HEK293 (cell line): ENCODE data around the gene CLIC3.
A peak's percentile ranks its signal among the peaks of the same experiment; 100 is the strongest.

Experiments used
- CTCF ChIA-PET: fragments of 350-600 bp; formaldehyde crosslinking; extraction: SDS; loops from one replicate; lab custom pipeline; 2021; ENCODE audit warnings: antibody characterized with exemption; lab: Yijun Ruan, JAX
- POLR2A ChIA-PET: fragments of 300-600 bp; formaldehyde crosslinking; extraction: SDS; loops from one replicate; lab custom pipeline; 2020; ENCODE audit warnings: antibody characterized with exemption, inconsistent platforms; lab: Yijun Ruan, JAX
- H3K27ac ChIP-seq: fragments of 200-500 bp; sonication (Bioruptor generic); 2 replicates; pipeline ENCODE4 v1.5.1; 2014; ENCODE audit warnings: low read depth, low read length, control low read depth, inconsistent platforms; ENCODE audit errors: extremely low read depth
- H3K36me3 ChIP-seq, 2 experiments: fragments of 200-500 bp in 1 of 2; sonication (Bioruptor generic) in 1 of 2; 1 replicate in 1 of 2; 2 replicates in 1 of 2; pipeline ENCODE4 v1.5.1; 2014 to 2017; ENCODE audit warnings: inconsistent platforms in 2 of 2, low read length in 2 of 2; ENCODE audit not compliant: control insufficient read depth in 2 of 2, insufficient read depth in 1 of 2
- H3K4me1 ChIP-seq: fragments of 200-500 bp; sonication (Bioruptor generic); 2 replicates; pipeline ENCODE4 v1.5.1; 2014; ENCODE audit warnings: mild to moderate bottlenecking, low read length, inconsistent platforms; ENCODE audit not compliant: control insufficient read depth, insufficient read depth
- H3K4me3 ChIP-seq: 2 replicates; pipeline ENCODE4 v1.5.1; 2011; ENCODE audit warnings: low read depth, mild to moderate bottlenecking, control low read depth, low read length, moderate library complexity
- H3K9me3 ChIP-seq: fragments of 200-500 bp; sonication (Bioruptor generic); 2 replicates; pipeline ENCODE4 v1.5.1; 2014; ENCODE audit warnings: low read depth, low read length, inconsistent platforms; ENCODE audit not compliant: control insufficient read depth, insufficient read depth
- GLIS1 ChIP-seq: fragments of 450-650 bp; formaldehyde crosslinking; IDR thresholded peaks from 2 replicates; pipeline ENCODE4 v1.5.1; 2016; ENCODE audit warnings: missing biosample characterization, missing genetic modification characterization
- HIC1 ChIP-seq: fragments of 450-650 bp; formaldehyde crosslinking; IDR thresholded peaks from 2 replicates; pipeline ENCODE4 v1.5.1; 2016; ENCODE audit warnings: missing biosample characterization, missing genetic modification characterization
- KLF1 ChIP-seq: fragments of 450-650 bp; formaldehyde crosslinking; IDR thresholded peaks from 2 replicates; pipeline ENCODE4 v1.5.1; 2016; ENCODE audit warnings: missing biosample characterization, missing genetic modification characterization
- KLF9 ChIP-seq: fragments of 450-650 bp; formaldehyde crosslinking; IDR thresholded peaks from 2 replicates; pipeline ENCODE4 v1.5.1; 2016; ENCODE audit warnings: missing biosample characterization, missing genetic modification characterization, low read depth
- PRDM10 ChIP-seq: fragments of 450-650 bp; formaldehyde crosslinking; IDR thresholded peaks from 2 replicates; pipeline ENCODE4 v1.5.1; 2016; ENCODE audit warnings: missing biosample characterization, missing genetic modification characterization
- SP2 ChIP-seq: fragments of 450-650 bp; formaldehyde crosslinking; IDR thresholded peaks from 2 replicates; pipeline ENCODE4 v1.5.1; 2016; ENCODE audit warnings: missing biosample characterization, missing genetic modification characterization
- ZBTB44 ChIP-seq: fragments of 450-650 bp; IDR thresholded peaks from 2 replicates; pipeline ENCODE4 v1.5.1; 2018; ENCODE audit warnings: missing biosample characterization, mild to moderate bottlenecking, missing genetic modification characterization
- ZBTB8A ChIP-seq: fragments of 450-650 bp; formaldehyde crosslinking; IDR thresholded peaks from 2 replicates; pipeline ENCODE4 v1.5.1; 2016; ENCODE audit warnings: missing biosample characterization, missing genetic modification characterization
- ZFHX2 ChIP-seq: fragments of 450-650 bp; formaldehyde crosslinking; conservative IDR thresholded peaks from 2 replicates; pipeline ENCODE4 v1.5.1; 2016; ENCODE audit warnings: missing biosample characterization, missing genetic modification characterization
- ZFP3 ChIP-seq: fragments of 450-650 bp; formaldehyde crosslinking; IDR thresholded peaks from 2 replicates; pipeline ENCODE4 v1.5.1; 2016; ENCODE audit warnings: low read depth, missing biosample characterization, missing genetic modification characterization
- ZNF16 ChIP-seq: fragments of 450-650 bp; formaldehyde crosslinking; IDR thresholded peaks from 2 replicates; pipeline ENCODE4 v1.5.1; 2016; ENCODE audit warnings: low read depth, missing biosample characterization, missing genetic modification characterization
- ZNF175 ChIP-seq: fragments of 450-650 bp; formaldehyde crosslinking; IDR thresholded peaks from 2 replicates; pipeline ENCODE4 v1.5.1; 2016; ENCODE audit warnings: missing biosample characterization, missing genetic modification characterization
- ZNF2 ChIP-seq: fragments of 450-650 bp; formaldehyde crosslinking; IDR thresholded peaks from 2 replicates; pipeline ENCODE4 v1.5.1; 2016; ENCODE audit warnings: missing biosample characterization, missing genetic modification characterization
- ZNF24 ChIP-seq: fragments of 450-650 bp; formaldehyde crosslinking; IDR thresholded peaks from 2 replicates; pipeline ENCODE4 v1.5.1; 2016; ENCODE audit warnings: missing biosample characterization, missing genetic modification characterization
- ZNF335 ChIP-seq: fragments of 450-650 bp; formaldehyde crosslinking; conservative IDR thresholded peaks from 2 replicates; pipeline ENCODE4 v1.5.1; 2016; ENCODE audit warnings: missing biosample characterization, missing genetic modification characterization
- ZNF398 ChIP-seq: fragments of 450-650 bp; formaldehyde crosslinking; IDR thresholded peaks from 2 replicates; pipeline ENCODE4 v1.5.1; 2017; ENCODE audit warnings: missing biosample characterization, missing genetic modification characterization
- ZNF488 ChIP-seq: fragments of 450-650 bp; formaldehyde crosslinking; IDR thresholded peaks from 2 replicates; pipeline ENCODE4 v1.5.1; 2016; ENCODE audit warnings: missing biosample characterization, missing genetic modification characterization
- ZNF510 ChIP-seq: fragments of 450-650 bp; formaldehyde crosslinking; IDR thresholded peaks from 2 replicates; pipeline ENCODE4 v1.5.1; 2018; ENCODE audit warnings: mild to moderate bottlenecking, missing genetic modification characterization, missing biosample characterization; ENCODE audit not compliant: insufficient replicate concordance
- ZNF548 ChIP-seq: fragments of 450-650 bp; formaldehyde crosslinking; IDR thresholded peaks from 2 replicates; pipeline ENCODE4 v1.5.1; 2016; ENCODE audit warnings: missing biosample characterization, missing genetic modification characterization
- ZNF768 ChIP-seq: fragments of 450-650 bp; formaldehyde crosslinking; IDR thresholded peaks from 2 replicates; pipeline ENCODE4 v1.5.1; 2018; ENCODE audit warnings: missing biosample characterization, mild to moderate bottlenecking, missing genetic modification characterization
- ZNF785 ChIP-seq: fragments of 450-650 bp; formaldehyde crosslinking; IDR thresholded peaks from 2 replicates; pipeline ENCODE4 v1.5.1; 2016; ENCODE audit warnings: missing biosample characterization, missing genetic modification characterization
- TF ChIP-seq, protein P1 (sequence below): fragments of 450-650 bp; formaldehyde crosslinking; IDR thresholded peaks from 2 replicates; pipeline ENCODE4 v1.5.1; 2016; ENCODE audit warnings: missing biosample characterization, missing genetic modification characterization

Gene CLIC3

DNA sequence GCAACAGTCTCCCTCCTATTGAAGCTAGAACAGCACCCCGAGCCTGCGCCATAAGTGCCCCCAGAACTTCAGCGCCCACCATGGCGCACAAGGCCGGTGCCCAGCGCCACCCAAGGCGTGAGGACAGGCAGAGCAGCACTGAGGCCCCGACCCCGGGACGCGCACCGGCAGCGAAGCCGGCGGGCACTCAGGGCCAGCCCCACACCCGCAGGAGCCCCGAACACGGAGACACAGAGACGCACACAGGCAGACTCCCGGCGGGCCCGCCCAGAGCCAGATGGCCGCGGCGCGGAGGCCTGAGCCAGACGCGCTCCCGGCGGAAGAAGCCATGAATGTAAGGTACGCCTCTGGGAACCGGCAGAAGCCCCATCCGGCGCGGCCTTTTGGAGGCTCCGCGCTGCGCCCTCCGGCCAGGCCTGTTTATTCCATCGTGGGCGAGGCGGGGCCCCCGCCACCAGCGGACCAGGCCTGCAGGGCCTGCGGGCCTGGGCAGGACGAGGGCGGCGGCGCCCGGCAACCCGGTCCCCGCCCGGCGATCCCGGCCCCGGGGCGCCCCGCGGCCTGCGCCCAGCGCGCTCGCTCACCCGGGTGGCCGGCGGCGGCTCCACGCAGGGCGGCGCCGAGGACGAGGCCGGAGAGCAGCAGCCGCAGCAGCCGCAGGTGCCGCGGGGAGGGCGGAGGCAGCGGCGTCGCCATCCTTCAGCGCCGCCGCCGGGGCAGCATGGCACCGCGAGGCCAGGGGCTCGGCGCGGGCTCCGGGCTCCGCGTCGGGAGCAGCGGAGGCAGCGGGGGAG, 49.1 kb upstream of the CLIC3 start (continued):
- no peak for TF ChIP-seq ZNF785
- TF ChIP-seq ZNF488 (tag by site-specific recombination) = no peak
- TF ChIP-seq KLF1 (tag by site-specific recombination) = peak; percentile 44
- peak; percentile 83 for TF ChIP-seq HIC1 (tag by site-specific recombination)

- peak overlapping the region; percentile 58 for H3K4me3 ChIP-seq
- H3K9me3 ChIP-seq = no peaks in the 10 kb centered on the region
- peaks cover 5% of the 10 kb centered on the region; the same call in 1 of the 2 replicates for H3K4me1 ChIP-seq
- peak overlapping the region; percentile 79; the same call in 1 of the 2 replicates for H3K27ac ChIP-seq
- ChIA-PET CTCF (interaction anchor here (0.7 to 5.3 kb wide), 8 partner anchors 10 to 257 kb away, joined by 3 to 47 read pairs (median 8); partner anchors contain the start of gene ABCA2), POLR2A (interaction anchor here (0.8 to 1.0 kb wide), 4 partner anchors 10 to 196 kb away, joined by 3 read pairs; partner anchors contain the start of genes SAPCD2 and TUBB4B)
- H3K36me3 ChIP-seq = peaks cover 0 to 13% of the 10 kb centered on the region in 2 experiments; a peak in 1 of 3 replicates
- no peak for TF ChIP-seq ZNF24 (tag by site-specific recombination)
- no peak for TF ChIP-seq GLIS1 (tag by site-specific recombination)
- TF ChIP-seq ZFP3 (tag by site-specific recombination) = no peak
- peak; percentile 43; the same call in 1 of the 2 replicates for TF ChIP-seq ZNF768 (tag by site-specific recombination)
- peak; percentile 20; the same call in 1 of the 2 replicates for TF ChIP-seq ZFHX2 (tag by site-specific recombination)
- no peak for TF ChIP-seq ZNF548
- TF ChIP-seq ZNF16 = no peak
- no peak for TF ChIP-seq ZNF175 (tag by site-specific recombination)
- TF ChIP-seq ZBTB44 (tag by site-specific recombination) = no peak
- 0 out of 2 replicates have a peak, but pooled peaks have one; percentile 24 for TF ChIP-seq PRDM10 (tag by site-specific recombination)
- TF ChIP-seq SP2 (tag by site-specific recombination) = peak; percentile 68
- peak; percentile 33; the same call in 1 of the 2 replicates for TF ChIP-seq ZNF398 (tag by site-specific recombination)
- TF ChIP-seq, protein P1, sequence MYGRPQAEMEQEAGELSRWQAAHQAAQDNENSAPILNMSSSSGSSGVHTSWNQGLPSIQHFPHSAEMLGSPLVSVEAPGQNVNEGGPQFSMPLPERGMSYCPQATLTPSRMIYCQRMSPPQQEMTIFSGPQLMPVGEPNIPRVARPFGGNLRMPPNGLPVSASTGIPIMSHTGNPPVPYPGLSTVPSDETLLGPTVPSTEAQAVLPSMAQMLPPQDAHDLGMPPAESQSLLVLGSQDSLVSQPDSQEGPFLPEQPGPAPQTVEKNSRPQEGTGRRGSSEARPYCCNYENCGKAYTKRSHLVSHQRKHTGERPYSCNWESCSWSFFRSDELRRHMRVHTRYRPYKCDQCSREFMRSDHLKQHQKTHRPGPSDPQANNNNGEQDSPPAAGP (tag by site-specific recombination) = no peak; the same call in 1 of the 2 replicates
- TF ChIP-seq ZNF2 (tag by site-specific recombination) = no peak
- peak; percentile 59; the same call in 1 of the 2 replicates for TF ChIP-seq KLF9 (tag by site-specific recombination)
- peak; percentile 99 for TF ChIP-seq ZNF335
- no peak for TF ChIP-seq ZNF510 (tag by site-specific recombination)
- no peak for TF ChIP-seq ZBTB8A (tag by site-specific recombination)
Observed at GRCh38 chr9:137044502-137045177, 48.3 kb upstream of the CLIC3 start.
